PFSK-1 (cell line): Measurements from ENCODE around the gene PPIL4.

Experiments used
- FOXP2 ChIP-seq: optimal IDR thresholded peaks from 2 replicates; pipeline ENCODE3; 2011; ENCODE audit warnings: borderline replicate concordance, control low read depth, inconsistent platforms; ENCODE audit not compliant: insufficient read depth; ENCODE audit errors: extremely low read length, extremely low read depth
- POLR2AphosphoS5 ChIP-seq: IDR thresholded peaks from 2 replicates; pipeline ENCODE4 v1.6.1; 2012; ENCODE audit warnings: low read depth, mild to moderate bottlenecking, control low read depth, low read length, moderate library complexity
- SIN3A ChIP-seq: IDR thresholded peaks from 2 replicates; pipeline ENCODE4 v1.6.1; 2012; ENCODE audit warnings: mild to moderate bottlenecking, low read length, moderate library complexity, borderline replicate concordance; ENCODE audit not compliant: insufficient read depth
- TAF1 ChIP-seq: IDR thresholded peaks from 2 replicates; pipeline ENCODE4 v1.6.1; 2012; ENCODE audit warnings: low read length, control low read depth, borderline replicate concordance; ENCODE audit not compliant: insufficient read depth
- TF ChIP-seq, protein P1 (sequence below), 2 experiments: IDR thresholded peaks; 2 replicates each; pipeline versions ENCODE4 v1.6.1 to v1.8.0; 2011 to 2012; ENCODE audit warnings: low read depth in 2 of 2, low read length in 2 of 2, control low read depth in 1 of 2, inconsistent platforms in 1 of 2, mild to moderate bottlenecking in 1 of 2, moderate library complexity in 1 of 2; ENCODE audit not compliant: insufficient read depth in 1 of 2

Gene PPIL4

DNA sequence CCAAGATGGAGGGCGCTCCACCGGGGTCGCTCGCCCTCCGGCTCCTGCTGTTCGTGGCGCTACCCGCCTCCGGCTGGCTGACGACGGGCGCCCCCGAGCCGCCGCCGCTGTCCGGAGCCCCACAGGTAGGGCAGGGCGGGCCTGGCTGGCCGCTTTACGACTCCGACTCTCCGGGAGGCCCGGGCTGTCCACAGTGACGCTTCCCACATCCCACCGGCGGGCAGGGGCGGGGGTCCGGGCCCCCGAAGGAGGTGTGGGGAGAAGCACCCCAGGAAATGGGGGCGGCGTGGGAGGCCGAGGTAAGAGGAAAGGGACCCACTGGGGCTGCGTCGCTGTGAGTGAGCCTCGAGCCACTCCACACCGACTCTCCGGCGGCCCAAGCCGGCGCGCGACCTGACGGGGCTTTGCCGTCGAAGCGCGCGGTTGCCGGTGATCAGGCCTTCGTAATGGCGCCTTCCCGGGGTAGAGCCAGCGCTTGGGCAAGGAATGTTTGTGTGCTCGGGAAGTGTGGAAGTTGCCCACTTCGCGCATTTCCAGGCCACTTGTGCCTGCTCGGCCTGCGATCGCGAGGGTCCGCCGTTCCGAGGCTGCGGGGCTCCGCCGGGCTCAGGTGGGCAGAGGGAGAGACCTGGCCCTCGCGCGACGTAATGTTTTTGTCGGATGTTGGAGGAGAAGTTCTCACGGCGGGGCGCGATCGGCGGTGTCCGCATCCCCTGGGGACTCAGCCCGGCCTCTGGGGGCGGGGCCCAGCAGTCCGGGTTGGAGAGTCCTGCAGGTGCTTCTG lies 20.8 kb upstream of the PPIL4 start:
- TF ChIP-seq FOXP2 (no peak), POLR2AphosphoS5 (peak; percentile 42; the same call in 1 of the 2 replicates)

DNA sequence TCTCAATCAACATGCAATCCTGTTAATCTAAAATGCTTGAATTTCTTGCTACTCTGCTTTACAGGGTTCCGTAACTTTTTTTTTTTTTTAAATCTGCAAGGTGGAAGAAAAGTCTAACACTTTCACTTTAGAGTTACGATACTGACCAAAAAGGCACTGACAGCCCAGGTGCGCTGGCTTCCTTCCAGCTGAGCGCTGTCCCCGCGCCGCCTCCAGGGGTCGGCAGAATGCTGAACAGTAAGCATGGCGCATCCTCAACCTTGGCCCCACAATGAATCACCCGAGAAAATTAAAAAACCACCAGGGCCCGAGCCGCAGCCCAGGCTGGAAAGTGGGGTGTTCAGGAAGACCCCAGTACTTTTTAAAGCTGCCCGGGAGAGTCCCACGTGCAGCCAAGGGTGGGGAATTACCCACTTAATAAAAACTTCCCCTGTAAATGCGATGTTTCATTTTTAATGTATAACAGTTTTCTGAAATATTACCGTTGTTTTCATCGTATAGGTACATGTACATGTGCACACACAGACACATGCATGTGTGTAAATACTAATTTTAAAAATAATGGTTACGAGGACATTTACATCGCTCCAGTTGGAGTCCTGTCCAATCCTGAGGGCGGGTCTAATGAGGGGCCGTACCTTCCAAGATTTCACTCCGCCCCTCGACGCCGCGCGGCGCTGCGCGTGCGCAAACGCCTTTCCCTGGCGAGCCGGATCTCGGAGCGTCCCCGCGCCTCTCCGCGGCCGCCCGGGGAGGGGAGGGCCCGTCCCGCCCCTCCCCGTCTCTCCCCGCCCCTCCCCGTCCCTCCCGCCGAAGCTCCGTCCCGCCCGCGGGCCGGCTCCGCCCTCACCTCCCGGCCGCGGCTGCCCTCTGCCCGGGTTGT lies 19.9 kb upstream of the PPIL4 start, which contains the start of gene GINM1:
TSS of gene GINM1 (plus strand) at position 849 of the 883 bp plus-strand sequence. CDS start 40 bp downstream, outside the sequence.
- peak; percentile 33 for TF ChIP-seq FOXP2
- TF ChIP-seq TAF1 = no peak; the same call in 1 of the 2 replicates
- TF ChIP-seq, protein P1, sequence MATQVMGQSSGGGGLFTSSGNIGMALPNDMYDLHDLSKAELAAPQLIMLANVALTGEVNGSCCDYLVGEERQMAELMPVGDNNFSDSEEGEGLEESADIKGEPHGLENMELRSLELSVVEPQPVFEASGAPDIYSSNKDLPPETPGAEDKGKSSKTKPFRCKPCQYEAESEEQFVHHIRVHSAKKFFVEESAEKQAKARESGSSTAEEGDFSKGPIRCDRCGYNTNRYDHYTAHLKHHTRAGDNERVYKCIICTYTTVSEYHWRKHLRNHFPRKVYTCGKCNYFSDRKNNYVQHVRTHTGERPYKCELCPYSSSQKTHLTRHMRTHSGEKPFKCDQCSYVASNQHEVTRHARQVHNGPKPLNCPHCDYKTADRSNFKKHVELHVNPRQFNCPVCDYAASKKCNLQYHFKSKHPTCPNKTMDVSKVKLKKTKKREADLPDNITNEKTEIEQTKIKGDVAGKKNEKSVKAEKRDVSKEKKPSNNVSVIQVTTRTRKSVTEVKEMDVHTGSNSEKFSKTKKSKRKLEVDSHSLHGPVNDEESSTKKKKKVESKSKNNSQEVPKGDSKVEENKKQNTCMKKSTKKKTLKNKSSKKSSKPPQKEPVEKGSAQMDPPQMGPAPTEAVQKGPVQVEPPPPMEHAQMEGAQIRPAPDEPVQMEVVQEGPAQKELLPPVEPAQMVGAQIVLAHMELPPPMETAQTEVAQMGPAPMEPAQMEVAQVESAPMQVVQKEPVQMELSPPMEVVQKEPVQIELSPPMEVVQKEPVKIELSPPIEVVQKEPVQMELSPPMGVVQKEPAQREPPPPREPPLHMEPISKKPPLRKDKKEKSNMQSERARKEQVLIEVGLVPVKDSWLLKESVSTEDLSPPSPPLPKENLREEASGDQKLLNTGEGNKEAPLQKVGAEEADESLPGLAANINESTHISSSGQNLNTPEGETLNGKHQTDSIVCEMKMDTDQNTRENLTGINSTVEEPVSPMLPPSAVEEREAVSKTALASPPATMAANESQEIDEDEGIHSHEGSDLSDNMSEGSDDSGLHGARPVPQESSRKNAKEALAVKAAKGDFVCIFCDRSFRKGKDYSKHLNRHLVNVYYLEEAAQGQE (IDR thresholded peaks at IDR 0.05; ENCODE audit: insufficient read depth in 1 of 2, low read depth in 2 of 2, low read length in 2 of 2) = peak; percentile 53 to 78; a peak in 3 of 4 replicates
- peak; percentile 95 for TF ChIP-seq SIN3A
- TF ChIP-seq POLR2AphosphoS5 = no peak

DNA sequence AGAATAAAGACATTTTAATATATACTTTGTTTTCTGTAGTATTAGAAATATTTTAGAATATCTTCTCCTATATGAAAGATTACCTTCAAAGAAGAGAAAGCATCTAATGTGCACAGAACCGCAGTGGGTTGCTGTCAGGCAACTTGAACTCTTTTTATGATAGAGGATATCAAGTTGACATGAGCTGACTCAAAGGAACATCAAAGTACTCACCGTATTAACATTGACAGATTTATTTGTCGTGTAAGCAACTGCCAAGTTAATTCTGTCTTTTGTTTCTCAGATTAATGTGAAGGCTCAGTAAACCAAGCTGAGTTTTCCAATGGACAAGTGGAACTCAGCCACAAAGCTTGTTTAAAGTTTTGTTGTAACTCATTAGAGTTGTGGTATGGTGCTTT lies 18.1 kb upstream of the PPIL4 start:
- TF ChIP-seq, protein P1 (IDR thresholded peaks at IDR 0.05; ENCODE audit: insufficient read depth in 1 of 2, low read depth in 2 of 2, low read length in 2 of 2) = no peak
- TF ChIP-seq SIN3A = no peak
- TF ChIP-seq FOXP2 = no peak
- TF ChIP-seq POLR2AphosphoS5 = no peak
- TF ChIP-seq TAF1 = no peak

DNA sequence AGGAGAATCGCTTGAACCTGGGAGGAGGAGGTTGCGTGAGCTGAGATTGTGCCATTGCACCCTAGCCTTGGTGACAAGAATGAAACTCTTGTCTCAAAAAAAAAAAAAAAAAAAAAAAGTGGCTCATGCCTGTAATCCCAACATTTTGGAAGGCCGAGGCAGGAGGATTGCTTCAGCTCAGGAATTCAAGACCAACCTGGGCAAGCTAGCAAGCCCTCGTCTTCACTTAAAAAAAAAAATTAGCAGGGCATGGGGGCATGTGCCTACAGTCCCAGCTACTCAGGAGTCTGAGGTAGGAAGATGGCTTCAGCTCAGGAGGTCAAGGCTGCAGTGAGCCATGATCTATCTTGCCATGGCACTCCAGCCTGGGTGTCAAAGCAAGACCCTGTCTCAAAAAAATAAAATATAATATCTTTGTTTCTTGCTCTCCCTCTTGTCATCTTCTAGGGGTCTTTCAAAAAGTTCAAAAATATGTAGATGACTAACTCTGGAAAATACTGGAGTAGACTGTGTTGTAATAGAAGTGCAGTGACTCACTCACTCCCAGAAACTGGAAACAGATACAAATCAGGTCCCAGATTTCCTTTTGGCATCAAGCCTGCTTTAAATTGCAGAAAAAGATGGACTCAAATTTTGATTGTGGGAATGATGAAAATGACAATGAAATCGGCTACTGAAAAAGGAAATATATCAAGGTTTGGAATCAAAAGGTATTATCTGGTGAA lies 17.5 kb upstream of the PPIL4 start:
- TF ChIP-seq POLR2AphosphoS5 (no peak), FOXP2 (no peak), TAF1 (no peak), SIN3A (no peak)

DNA sequence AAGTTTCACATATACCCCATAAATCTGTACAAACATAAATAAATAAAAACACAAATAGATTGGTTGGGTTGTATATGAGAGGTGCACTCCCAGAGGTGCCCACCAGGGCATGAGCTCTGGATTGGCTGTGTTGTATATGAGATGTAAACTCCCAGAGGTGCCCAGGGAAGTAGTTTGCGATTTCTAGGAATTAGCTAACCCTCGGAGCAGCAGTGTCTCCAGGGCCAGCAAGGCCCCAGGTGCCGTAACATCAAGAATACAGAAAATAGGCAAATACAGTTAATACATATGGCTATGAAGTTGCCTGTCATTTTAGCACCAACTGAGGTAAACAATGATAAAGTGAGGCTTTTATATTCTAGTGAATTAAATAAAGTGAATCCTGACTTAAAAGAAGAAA lies 14.9 kb upstream of the PPIL4 start:
- TF ChIP-seq SIN3A (no peak), FOXP2 (no peak), POLR2AphosphoS5 (no peak), TAF1 (no peak)
- TF ChIP-seq, protein P1 (IDR thresholded peaks at IDR 0.05; ENCODE audit: insufficient read depth in 1 of 2, low read depth in 2 of 2, low read length in 2 of 2) = no peak
